Activated CD4-positive, alpha-beta T cell treated with anti-CD3 and anti-CD28 coated beads, Interleukin-2, amount 10 ng/mL, durations not matched to agents 24 days and 14 days (primary cell): ENCODE measurements around the gene CERS6. TPM values are rescaled to one million over a fixed set of nuclear protein-coding genes. Genes with fewer than 3 reads are reported as not detected.

Experiments used
- DNase-seq: peaks from one replicate; pipeline ENCODE4 v3.0.0; 2022
- H3K27ac Mint-ChIP-seq: one replicate; pipeline ENCODE4 v1.8.0; 2022; ENCODE audit warnings: mild to moderate bottlenecking, mixed read lengths
- H3K27me3 Mint-ChIP-seq: one replicate; pipeline ENCODE4 v1.8.0; 2022; ENCODE audit warnings: mixed read lengths
- H3K36me3 Mint-ChIP-seq: one replicate; pipeline ENCODE4 v1.8.0; 2022; ENCODE audit warnings: low read depth, mild to moderate bottlenecking, mixed read lengths
- H3K4me1 Mint-ChIP-seq: one replicate; pipeline ENCODE4 v1.8.0; 2021; ENCODE audit warnings: mixed read lengths
- H3K4me3 Mint-ChIP-seq: one replicate; pipeline ENCODE4 v1.8.0; 2022; ENCODE audit warnings: mild to moderate bottlenecking, moderate library complexity, mixed read lengths
- H3K9me3 Mint-ChIP-seq: one replicate; pipeline ENCODE4 v1.8.0; 2021; ENCODE audit warnings: mixed read lengths
- intact Hi-C: fragments of 100-400 bp; cut with micrococcal nuclease; formaldehyde crosslinking; loops from one replicate; pipeline ENCODE4 v1.15.1; 2023
- total RNA-seq: library from RNA; stranded (reverse); gene quantifications from 2 replicates; pipeline ENCODE4 v1.2.3, GENCODE V29; 2022

Gene CERS6
- total RNA-seq, 1 donor from 2014 or later: 25.3 TPM

DNA sequence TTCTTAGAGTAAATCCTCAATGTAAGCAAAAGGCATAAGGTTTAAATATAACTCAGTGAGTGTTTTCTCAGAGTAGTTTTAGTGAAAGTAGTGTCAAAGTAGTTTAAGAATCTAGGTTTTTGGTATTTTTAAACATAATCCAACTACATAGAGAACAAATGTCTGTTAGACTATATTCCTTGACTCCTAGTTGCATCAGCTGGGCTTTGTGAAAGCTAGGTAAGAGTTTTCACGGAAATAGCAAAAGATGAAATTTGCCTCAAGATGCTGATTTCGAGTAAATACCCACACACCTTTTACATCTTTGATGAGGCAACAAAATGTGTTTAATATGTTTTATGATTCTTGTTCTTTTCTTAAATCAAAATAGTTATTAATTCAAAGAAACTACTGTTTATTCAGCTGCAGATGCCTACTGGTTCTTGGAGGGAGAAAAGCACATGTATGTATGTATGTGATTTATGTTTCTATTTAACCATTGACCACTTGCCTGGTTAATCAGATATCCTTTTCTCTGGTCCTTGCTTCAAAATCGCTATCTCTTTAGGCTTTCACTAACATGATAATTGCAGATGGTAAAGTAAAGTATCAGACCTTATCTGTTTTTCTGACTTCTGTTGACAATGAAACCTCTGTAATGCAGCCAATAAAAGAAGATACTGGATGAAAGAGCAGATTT lies 229.0 kb downstream of the CERS6 start:
- no peak overlapping the region for H3K4me3 Mint-ChIP-seq
- DNase-seq: no peak
- intact Hi-C loops: no loop called here
- no peaks in the 10 kb centered on the region for H3K27me3 Mint-ChIP-seq
- H3K27ac Mint-ChIP-seq: no peak overlapping the region
- H3K9me3 Mint-ChIP-seq: no peaks in the 10 kb centered on the region
- H3K4me1 Mint-ChIP-seq: no peaks in the 10 kb centered on the region
- no peaks in the 10 kb centered on the region for H3K36me3 Mint-ChIP-seq

DNA sequence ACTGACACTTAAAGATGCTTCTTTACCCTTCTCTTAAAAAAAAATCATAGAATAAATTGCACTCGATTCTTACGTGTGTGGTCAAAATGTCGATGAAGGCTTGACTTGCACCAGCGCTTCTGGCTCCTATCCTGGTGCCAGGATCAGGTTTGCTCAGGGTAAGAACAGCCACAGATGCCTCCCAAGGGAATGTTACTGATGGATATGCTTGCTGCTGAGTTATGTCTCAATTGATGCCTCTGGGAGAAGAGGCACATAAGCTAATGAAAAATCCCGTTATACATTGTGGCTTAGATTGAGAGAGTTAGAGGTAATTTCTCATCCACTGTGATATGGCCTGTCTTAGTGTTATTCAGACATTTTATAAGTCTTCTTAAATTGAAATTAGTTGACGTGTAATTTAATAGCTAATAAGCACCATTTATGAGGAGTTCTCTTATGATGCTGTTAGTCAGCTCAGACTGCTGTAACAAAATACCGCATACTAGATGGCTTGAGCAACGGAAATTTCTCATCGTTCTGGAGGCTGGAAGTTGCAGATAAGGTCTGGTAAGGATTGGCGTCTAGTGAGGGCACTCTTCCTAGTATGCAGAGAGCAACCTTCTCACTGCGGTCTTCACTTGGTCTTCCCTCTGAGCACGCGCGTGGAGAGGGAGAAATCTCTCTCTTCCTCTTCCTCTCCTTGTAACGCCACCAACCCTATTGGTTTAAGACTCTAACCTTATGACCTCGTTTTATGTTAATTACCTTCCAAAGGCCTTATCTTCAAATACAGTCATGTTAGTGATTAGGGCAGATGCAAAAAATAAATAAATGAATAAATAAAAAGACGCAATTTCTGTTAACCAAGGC lies 229.8 kb downstream of the CERS6 start:
- no peak overlapping the region for H3K4me3 Mint-ChIP-seq
- intact Hi-C loops: loop anchor here (2.0 kb wide), 1 partner anchor 339 kb away; no protein-coding TSS in a partner anchor
- no peaks in the 10 kb centered on the region for H3K27me3 Mint-ChIP-seq
- H3K27ac Mint-ChIP-seq: no peak overlapping the region
- H3K4me1 Mint-ChIP-seq: peaks cover 3% of the 10 kb centered on the region
- H3K36me3 Mint-ChIP-seq: no peaks in the 10 kb centered on the region
- no peaks in the 10 kb centered on the region for H3K9me3 Mint-ChIP-seq
- no peak for DNase-seq

- Mint-ChIP-seq H3K4me3 (no peak overlapping the region), H3K9me3 (no peaks in the 10 kb centered on the region), H3K27ac (no peak overlapping the region), H3K4me1 (peaks cover 3% of the 10 kb centered on the region), H3K36me3 (peaks cover 7% of the 10 kb centered on the region), H3K27me3 (no peaks in the 10 kb centered on the region)
- DNase-seq: no peak
- intact Hi-C loops: loop anchor here (2.0 kb wide), 1 partner anchor 340 kb away; no protein-coding TSS in a partner anchor
Observed at GRCh38 chr2:168686452-168687191, 230.6 kb downstream of the CERS6 start.

- Mint-ChIP-seq H3K27me3 (no peaks in the 10 kb centered on the region), H3K4me3 (no peak overlapping the region), H3K27ac (no peak overlapping the region), H3K9me3 (no peaks in the 10 kb centered on the region), H3K36me3 (peaks cover 7% of the 10 kb centered on the region), H3K4me1 (peaks cover 8% of the 10 kb centered on the region)
- DNase-seq: peak; percentile 64
- intact Hi-C loops: loop anchor here (2.0 kb wide), 1 partner anchor 341 kb away; no protein-coding TSS in a partner anchor
Observed at GRCh38 chr2:168687314-168687713, 231.2 kb downstream of the CERS6 start.

DNA sequence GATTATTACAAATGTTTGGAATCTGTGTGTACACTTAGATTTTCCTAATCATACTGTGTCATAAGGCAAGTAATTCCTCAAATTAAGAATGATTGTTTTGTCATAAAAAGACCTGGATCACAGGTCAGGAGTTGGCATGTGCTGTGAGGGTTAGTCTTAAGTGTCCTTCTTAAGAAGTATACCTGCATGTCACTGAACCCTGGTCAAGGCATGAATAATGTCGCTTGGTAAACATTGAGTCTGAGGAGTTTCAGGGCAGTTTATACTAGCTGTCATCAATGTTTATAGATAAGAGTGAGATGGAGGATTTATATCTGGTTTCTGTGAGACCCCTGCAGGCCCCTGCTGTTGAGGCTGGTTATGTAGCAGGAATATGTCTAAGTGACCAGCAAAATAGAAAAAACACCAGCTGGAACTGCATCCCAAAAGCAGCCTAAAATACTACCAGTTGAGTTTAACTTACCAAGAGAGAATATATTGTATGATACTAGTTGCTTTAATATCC lies 234.4 kb downstream of the CERS6 start:
- DNase-seq: no peak
- no peak overlapping the region for H3K4me3 Mint-ChIP-seq
- intact Hi-C loops: no loop called here
- H3K27ac Mint-ChIP-seq: no peak overlapping the region
- no peaks in the 10 kb centered on the region for H3K9me3 Mint-ChIP-seq
- no peaks in the 10 kb centered on the region for H3K27me3 Mint-ChIP-seq
- H3K36me3 Mint-ChIP-seq: peaks cover 10% of the 10 kb centered on the region
- peaks cover 10% of the 10 kb centered on the region for H3K4me1 Mint-ChIP-seq

DNA sequence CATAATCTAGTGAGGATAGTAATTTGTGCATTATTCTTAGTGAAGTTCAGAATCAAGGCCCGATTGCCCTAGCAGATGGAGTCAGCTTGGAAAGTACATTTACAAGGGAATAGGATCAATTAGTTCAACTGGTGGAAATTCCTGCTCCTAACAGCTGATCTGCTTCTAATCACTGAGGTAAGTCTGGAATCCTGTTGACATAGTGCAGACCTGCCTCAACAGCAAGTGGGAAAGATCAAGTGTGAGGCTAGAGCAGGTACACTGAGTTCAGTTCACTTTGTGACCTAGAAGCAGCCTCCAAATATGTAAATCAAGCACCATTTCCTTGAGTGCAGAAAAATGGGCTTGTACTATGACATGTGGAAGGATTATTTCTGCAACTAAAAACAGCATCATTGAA lies 235.1 kb downstream of the CERS6 start:
- no peaks in the 10 kb centered on the region for H3K27me3 Mint-ChIP-seq
- DNase-seq: no peak
- no peak overlapping the region for H3K4me3 Mint-ChIP-seq
- H3K4me1 Mint-ChIP-seq: peaks cover 10% of the 10 kb centered on the region
- peaks cover 15% of the 10 kb centered on the region for H3K36me3 Mint-ChIP-seq
- no peak overlapping the region for H3K27ac Mint-ChIP-seq
- intact Hi-C loops: no loop called here
- no peaks in the 10 kb centered on the region for H3K9me3 Mint-ChIP-seq

GRCh38 chr2:168692132-168692744 lies 236.2 kb downstream of the CERS6 start:
- DNase-seq: no peak
- H3K27ac Mint-ChIP-seq: no peak overlapping the region
- peaks cover 10% of the 10 kb centered on the region for H3K4me1 Mint-ChIP-seq
- intact Hi-C loops: no loop called here
- H3K27me3 Mint-ChIP-seq: no peaks in the 10 kb centered on the region
- H3K9me3 Mint-ChIP-seq: no peaks in the 10 kb centered on the region
- no peak overlapping the region for H3K4me3 Mint-ChIP-seq
- peaks cover 18% of the 10 kb centered on the region for H3K36me3 Mint-ChIP-seq

DNA sequence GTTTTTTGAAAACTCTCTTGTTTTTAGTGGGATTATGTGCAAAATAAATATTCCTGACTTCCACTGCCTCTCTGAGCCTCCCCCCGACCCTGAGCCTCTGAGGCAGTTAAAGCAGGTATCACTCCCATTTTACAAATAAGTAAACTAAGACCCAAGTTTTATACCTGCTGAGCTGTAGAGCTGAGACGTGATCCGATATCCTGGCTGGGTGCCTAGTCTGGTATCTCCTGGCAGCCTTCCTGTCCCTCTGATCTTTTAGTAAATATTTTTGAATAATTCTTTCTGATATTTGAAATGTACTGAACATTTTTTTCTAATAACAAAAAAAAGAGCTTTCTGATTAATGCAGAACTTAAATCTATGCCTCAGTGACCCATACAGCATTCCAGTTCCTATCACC lies 238.1 kb downstream of the CERS6 start:
- no peaks in the 10 kb centered on the region for H3K9me3 Mint-ChIP-seq
- intact Hi-C loops: no loop called here
- H3K27ac Mint-ChIP-seq: no peak overlapping the region
- peaks cover 10% of the 10 kb centered on the region for H3K4me1 Mint-ChIP-seq
- DNase-seq: no peak
- no peaks in the 10 kb centered on the region for H3K27me3 Mint-ChIP-seq
- no peak overlapping the region for H3K4me3 Mint-ChIP-seq
- peaks cover 24% of the 10 kb centered on the region for H3K36me3 Mint-ChIP-seq

GRCh38 chr2:168694866-168695265 lies 238.8 kb downstream of the CERS6 start:
- Mint-ChIP-seq H3K9me3 (no peaks in the 10 kb centered on the region), H3K27ac (no peak overlapping the region), H3K36me3 (peaks cover 24% of the 10 kb centered on the region), H3K4me3 (no peak overlapping the region), H3K27me3 (no peaks in the 10 kb centered on the region), H3K4me1 (peaks cover 10% of the 10 kb centered on the region)
- no peak for DNase-seq
- intact Hi-C loops: no loop called here

- intact Hi-C loops: no loop called here
- H3K4me1 Mint-ChIP-seq: no peaks in the 10 kb centered on the region
- no peaks in the 10 kb centered on the region for H3K9me3 Mint-ChIP-seq
- no peak overlapping the region for H3K4me3 Mint-ChIP-seq
- H3K36me3 Mint-ChIP-seq: peaks cover 17% of the 10 kb centered on the region
- H3K27ac Mint-ChIP-seq: no peak overlapping the region
- DNase-seq: no peak
- H3K27me3 Mint-ChIP-seq: no peaks in the 10 kb centered on the region
Observed at GRCh38 chr2:168697668-168698121, 241.6 kb downstream of the CERS6 start.

GRCh38 chr2:168698969-168699368 lies 242.9 kb downstream of the CERS6 start:
- H3K27me3 Mint-ChIP-seq: no peaks in the 10 kb centered on the region
- H3K9me3 Mint-ChIP-seq: no peaks in the 10 kb centered on the region
- intact Hi-C loops: no loop called here
- DNase-seq: no peak
- H3K4me1 Mint-ChIP-seq: no peaks in the 10 kb centered on the region
- peaks cover 17% of the 10 kb centered on the region for H3K36me3 Mint-ChIP-seq
- no peak overlapping the region for H3K27ac Mint-ChIP-seq
- H3K4me3 Mint-ChIP-seq: no peak overlapping the region

DNA sequence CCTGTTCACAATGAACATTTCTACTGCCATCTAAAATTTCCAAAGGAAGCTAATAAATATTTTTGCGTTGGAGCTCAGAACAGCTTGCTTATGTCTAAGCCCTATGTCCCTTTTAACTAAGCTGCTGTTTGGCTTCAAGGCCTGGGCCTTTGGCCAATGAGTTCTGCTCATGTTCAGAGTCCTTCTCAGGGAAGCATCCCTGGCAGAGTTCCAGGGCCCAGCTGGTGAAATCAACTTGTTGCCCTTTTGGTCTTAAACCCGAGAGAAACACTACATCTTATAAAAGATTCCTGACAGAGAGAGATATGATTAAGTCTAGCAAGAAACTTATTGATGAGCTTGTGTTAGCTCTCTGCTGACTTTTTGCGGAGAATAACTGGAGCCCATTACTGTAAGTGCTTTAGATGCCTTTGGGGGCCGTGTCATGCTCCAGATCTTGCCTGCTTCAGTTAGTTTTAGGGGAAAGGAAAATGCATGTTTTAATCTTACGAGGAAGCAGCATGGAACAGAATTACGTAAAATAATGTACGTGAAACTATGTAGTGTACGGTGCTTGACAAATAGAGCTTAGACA lies 243.9 kb downstream of the CERS6 start:
- H3K36me3 Mint-ChIP-seq: peaks cover 15% of the 10 kb centered on the region
- H3K4me1 Mint-ChIP-seq: no peaks in the 10 kb centered on the region
- no peak for DNase-seq
- no peaks in the 10 kb centered on the region for H3K27me3 Mint-ChIP-seq
- intact Hi-C loops: no loop called here
- no peak overlapping the region for H3K27ac Mint-ChIP-seq
- H3K4me3 Mint-ChIP-seq: no peak overlapping the region
- H3K9me3 Mint-ChIP-seq: no peaks in the 10 kb centered on the region

GRCh38 chr2:168700615-168701245 lies 244.7 kb downstream of the CERS6 start:
- peaks cover 11% of the 10 kb centered on the region for H3K36me3 Mint-ChIP-seq
- H3K4me1 Mint-ChIP-seq: no peaks in the 10 kb centered on the region
- no peak for DNase-seq
- no peaks in the 10 kb centered on the region for H3K9me3 Mint-ChIP-seq
- no peaks in the 10 kb centered on the region for H3K27me3 Mint-ChIP-seq
- no peak overlapping the region for H3K27ac Mint-ChIP-seq
- H3K4me3 Mint-ChIP-seq: no peak overlapping the region
- intact Hi-C loops: no loop called here
